Coronary artery (tissue), 2 donors: ENCODE data around the gene ERMP1.
"Not testable (repeated sequence)": the region's sequence is repeated elsewhere in the genome, so short reads cannot be mapped to it uniquely, and the experiment has no call there.

Experiments
- DNase-seq: peaks from one replicate; pipeline ENCODE4 v3.0.0-alpha.2; 2017; ENCODE audit warnings: low spot score
- H3K27ac ChIP-seq, 2 donors: fragments of 200-600 bp; sonication (generic); one replicate each; pipeline ENCODE4 v1.5.1; 2016 to 2019
- H3K4me3 ChIP-seq: fragments of 200-600 bp; sonication (generic); 2 replicates; pipeline ENCODE4 v1.5.1; 2016; ENCODE audit warnings: mild to moderate bottlenecking, moderate library complexity
- CTCF ChIP-seq: fragments of 200-600 bp; sonication (generic); IDR thresholded peaks from one replicate; pipeline ENCODE4 v1.5.1; 2019; ENCODE audit warnings: antibody characterized with exemption

The ERMP1 gene

DNA sequence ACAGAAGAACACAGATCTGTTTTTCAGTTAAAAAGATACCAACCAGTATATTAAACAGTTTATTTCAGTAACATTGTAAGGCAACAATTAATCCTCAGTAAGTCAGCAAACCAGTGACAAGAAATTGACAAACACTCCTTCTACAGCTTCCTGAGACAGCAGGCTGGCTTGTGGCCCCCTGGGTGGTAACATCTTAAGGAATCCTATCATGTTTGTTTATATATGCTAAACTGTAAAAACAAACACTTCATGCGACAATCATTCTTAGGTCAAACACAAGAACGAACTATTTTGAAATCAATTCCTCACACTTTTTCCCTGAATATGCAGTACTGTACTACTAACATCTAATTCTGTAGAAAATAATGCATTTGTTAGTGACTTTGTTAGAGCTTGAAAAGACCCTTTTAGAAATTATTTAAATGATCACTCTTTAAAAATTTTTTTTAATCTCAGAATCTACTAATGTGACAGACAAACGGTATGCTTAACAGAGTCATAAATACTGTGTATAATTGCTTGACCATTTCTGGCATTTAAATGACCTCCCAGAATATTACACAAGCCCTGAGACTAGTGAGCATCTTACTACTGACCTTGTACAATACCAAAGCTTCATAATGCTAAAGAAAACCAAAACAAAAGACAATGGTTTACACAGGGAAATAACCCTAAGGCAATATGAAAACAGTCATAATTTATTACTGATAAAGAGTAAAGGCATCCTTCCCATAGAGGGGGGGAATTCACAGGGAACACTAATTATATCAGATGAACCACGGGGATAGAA, 48.2 kb downstream of the ERMP1 start:
- DNase-seq, result no peak
- no peak for TF ChIP-seq CTCF
- no peak overlapping the region for H3K4me3 ChIP-seq
- H3K27ac ChIP-seq, result no peak overlapping the region

DNA sequence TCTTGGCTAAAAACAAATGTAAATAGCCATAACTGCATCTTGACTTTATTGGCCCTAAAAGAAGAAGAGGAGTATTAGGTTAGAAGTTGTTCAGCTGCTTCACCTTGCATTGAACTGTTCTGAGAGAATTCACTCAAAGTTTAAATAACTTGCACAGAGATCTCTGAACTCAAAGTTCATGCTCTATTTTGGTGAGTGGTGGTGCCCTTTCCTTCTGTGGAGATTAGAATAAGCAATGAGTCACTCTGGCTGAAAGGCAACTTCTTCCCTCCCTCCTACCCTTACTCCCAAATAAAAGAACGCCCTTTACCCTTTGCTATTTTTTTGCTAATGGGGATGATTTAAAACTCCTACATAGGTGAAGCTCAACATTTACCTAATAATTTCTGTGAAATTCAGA, 48.9 kb downstream of the ERMP1 start:
- H3K27ac ChIP-seq, result no peak overlapping the region

GRCh38 chr9:5783420-5783819, 49.5 kb downstream of the ERMP1 start:
- not testable (repeated sequence) for H3K4me3 ChIP-seq, DNase-seq, H3K27ac ChIP-seq

More for the DNA sequence above, 48.9 kb downstream of the ERMP1 start:
- no peak for TF ChIP-seq CTCF
- no peak for DNase-seq
- H3K4me3 ChIP-seq, result no peak overlapping the region

- H3K4me3 ChIP-seq, H3K27ac ChIP-seq, DNase-seq: not testable (repeated sequence)
Observed at GRCh38 chr9:5779705-5780218, 53.2 kb downstream of the ERMP1 start.

DNA sequence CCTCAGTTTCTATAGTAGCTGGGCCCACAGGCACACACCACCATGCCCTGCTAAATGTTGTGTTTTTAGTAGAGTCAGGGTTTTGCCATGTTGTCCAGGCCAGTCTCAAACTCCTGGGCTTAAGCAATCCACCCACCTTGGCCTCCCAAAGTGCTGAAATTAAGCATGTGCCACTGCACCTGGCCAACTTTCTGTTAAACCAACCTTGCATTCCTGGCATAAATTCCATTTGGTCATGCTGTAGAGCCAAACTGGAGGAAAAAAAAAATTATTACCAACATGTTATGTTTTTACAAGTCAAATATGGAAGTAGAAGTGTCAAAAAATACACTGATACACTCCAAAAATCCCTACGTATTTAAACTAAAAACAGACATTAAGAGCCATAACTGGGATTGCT, 54.1 kb downstream of the ERMP1 start:
- no peak for DNase-seq
- Histone ChIP-seq H3K27ac (no peak overlapping the region), H3K4me3 (no peak overlapping the region)
- no peak for TF ChIP-seq CTCF

DNA sequence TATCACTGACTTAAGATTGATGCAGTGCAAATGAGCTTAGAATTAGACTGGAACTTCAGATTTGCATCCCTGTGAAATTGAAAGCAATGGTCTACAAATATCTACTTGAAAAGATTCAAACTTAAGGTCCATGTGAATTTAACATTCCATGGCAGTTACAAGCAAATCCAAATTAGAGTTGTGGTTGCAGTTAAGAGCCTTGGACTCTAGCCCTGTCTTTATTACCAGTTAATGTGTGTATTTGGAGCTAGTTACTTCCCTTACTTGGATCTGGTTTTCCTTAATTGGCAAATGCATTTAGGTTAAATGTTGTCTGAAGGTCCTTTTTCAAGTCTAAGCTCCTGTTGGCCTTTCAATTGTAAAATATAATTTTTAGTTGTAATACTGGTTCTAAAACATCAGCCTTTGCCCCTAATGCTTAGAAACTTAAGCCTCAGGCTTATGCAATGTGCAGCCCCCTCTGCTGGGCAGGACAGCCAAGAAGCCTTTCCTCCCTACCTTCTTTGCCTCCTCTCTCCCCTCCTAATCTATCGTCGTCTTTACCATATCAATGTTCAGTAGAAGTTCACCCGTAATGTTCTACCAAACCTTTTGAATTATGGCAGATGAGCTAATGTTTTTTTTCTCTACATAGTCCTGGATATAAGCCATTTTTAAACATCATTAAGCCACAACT, 59.5 kb downstream of the ERMP1 start:
- no peak for TF ChIP-seq CTCF
- no peak overlapping the region for H3K4me3 ChIP-seq
- no peak for DNase-seq
- no peak overlapping the region for H3K27ac ChIP-seq

GRCh38 chr9:5767968-5768932, 64.7 kb downstream of the ERMP1 start:
- Histone ChIP-seq H3K27ac (no peak overlapping the region), H3K4me3 (no peak overlapping the region)
- TF ChIP-seq CTCF, result no peak
- no peak for DNase-seq
